HG03139 (cell line): ENCODE measurements around the gene CSNK2A3.
"Not testable (repeated sequence)": the region's sequence is repeated elsewhere in the genome, so short reads cannot be mapped to it uniquely, and the experiment has no call there.

ENCODE experiments used
- ATAC-seq: cut with Tn5 transposase; IDR thresholded peaks from one replicate; pipeline ENCODE4 v1.9.1; 2021; ENCODE audit not compliant: unreplicated experiment

The CSNK2A3 gene

GRCh38 chr11:11380340-11380739 lies 27.3 kb upstream of the CSNK2A3 start:
- no peak for ATAC-seq

- ATAC-seq: no peak
These were observed 26.6 kb upstream of the CSNK2A3 start for GRCh38 chr11:11379661-11380060.

- no peak for ATAC-seq
These were observed 25.3 kb upstream of the CSNK2A3 start for GRCh38 chr11:11378184-11378940.

GRCh38 chr11:11374358-11375148 lies 21.5 kb upstream of the CSNK2A3 start:
- ATAC-seq: peak; percentile 61

GRCh38 chr11:11373934-11374333 lies 20.9 kb upstream of the CSNK2A3 start:
- no peak for ATAC-seq

GRCh38 chr11:11372461-11372860 lies 19.4 kb upstream of the CSNK2A3 start:
- no peak for ATAC-seq

GRCh38 chr11:11370962-11371303 lies 17.9 kb upstream of the CSNK2A3 start:
- ATAC-seq: no peak

- ATAC-seq: no peak
These were observed 17.4 kb upstream of the CSNK2A3 start for GRCh38 chr11:11370255-11370961.

GRCh38 chr11:11366793-11367192 lies 13.7 kb upstream of the CSNK2A3 start:
- no peak for ATAC-seq

GRCh38 chr11:11363674-11364073 lies 10.6 kb upstream of the CSNK2A3 start:
- ATAC-seq: no peak

- no peak for ATAC-seq
These were observed 6.6 kb upstream of the CSNK2A3 start for GRCh38 chr11:11359611-11360010.

- ATAC-seq: no peak
These were observed 3.8 kb upstream of the CSNK2A3 start for GRCh38 chr11:11356842-11357241.

GRCh38 chr11:11351851-11352250 lies 1.2 kb downstream of the CSNK2A3 start:
- not testable (repeated sequence) for ATAC-seq

GRCh38 chr11:11351042-11351586 lies 1.9 kb downstream of the CSNK2A3 start:
- ATAC-seq: no peak

- ATAC-seq: no peak
These were observed 3.1 kb downstream of the CSNK2A3 start for GRCh38 chr11:11349870-11350337.

- ATAC-seq: no peak
These were observed 3.8 kb downstream of the CSNK2A3 start for GRCh38 chr11:11349106-11349825.

- ATAC-seq: no peak
These were observed 4.7 kb downstream of the CSNK2A3 start for GRCh38 chr11:11348303-11348702.

- ATAC-seq: no peak
These were observed 5.5 kb downstream of the CSNK2A3 start for GRCh38 chr11:11347592-11347991.

- no peak for ATAC-seq
These were observed 6.7 kb downstream of the CSNK2A3 start for GRCh38 chr11:11346303-11346702.

GRCh38 chr11:11345099-11345498 lies 8.0 kb downstream of the CSNK2A3 start:
- no peak for ATAC-seq

GRCh38 chr11:11344045-11344444 lies 9.0 kb downstream of the CSNK2A3 start:
- no peak for ATAC-seq
